Neuronal stem cell (in vitro differentiated cells): Measurements from ENCODE around the gene GPX2.

Experiments
- DNase-seq: peaks from one replicate; pipeline ENCODE4 v3.0.0-alpha.2; 2013; ENCODE audit warnings: low spot score
- H2AFZ ChIP-seq: one replicate; pipeline ENCODE4 v1.6.1; 2013; ENCODE audit warnings: mild to moderate bottlenecking, low read length, inconsistent platforms
- H2AK5ac ChIP-seq: 2 replicates; pipeline ENCODE4 v1.6.1; 2013; ENCODE audit warnings: low read depth, mild to moderate bottlenecking, inconsistent platforms, low read length, moderate library complexity, mixed read lengths
- H2BK120ac ChIP-seq: 2 replicates; pipeline ENCODE4 v1.6.1; 2013; ENCODE audit warnings: low read depth, mild to moderate bottlenecking, inconsistent platforms, low read length, moderate library complexity, mixed read lengths
- H2BK12ac ChIP-seq: one replicate; pipeline ENCODE4 v1.6.1; 2013; ENCODE audit warnings: low read length, inconsistent platforms
- H2BK15ac ChIP-seq: 2 replicates; pipeline ENCODE4 v1.6.1; 2013; ENCODE audit warnings: mild to moderate bottlenecking, low read length, inconsistent platforms, mixed read lengths
- H2BK5ac ChIP-seq: one replicate; pipeline ENCODE4 v1.6.1; 2013; ENCODE audit warnings: inconsistent platforms, mild to moderate bottlenecking, low read length, moderate library complexity
- H3K14ac ChIP-seq: one replicate; pipeline ENCODE4 v1.6.1; 2013; ENCODE audit warnings: low read length, inconsistent platforms
- H3K18ac ChIP-seq: 2 replicates; pipeline ENCODE4 v1.6.1; 2013; ENCODE audit warnings: low read length, inconsistent platforms
- H3K23ac ChIP-seq: 2 replicates; pipeline ENCODE4 v1.6.1; 2013; ENCODE audit warnings: low read depth, mild to moderate bottlenecking, mixed read lengths, low read length, inconsistent platforms; ENCODE audit not compliant: poor library complexity
- H3K27ac ChIP-seq: replicated peaks from 3 replicates; pipeline ENCODE4 v1.5.1; 2013; ENCODE audit warnings: low read length, inconsistent platforms
- H3K27me3 ChIP-seq, 3 experiments: 2 replicates each; pipeline ENCODE4 v1.6.1; 2013; ENCODE audit warnings: low read length in 3 of 3, mild to moderate bottlenecking in 2 of 3, inconsistent platforms in 1 of 3, low read depth in 1 of 3, mixed read lengths in 1 of 3, moderate library complexity in 1 of 3; ENCODE audit not compliant: control insufficient read depth in 3 of 3, insufficient read depth in 3 of 3
- H3K36me3 ChIP-seq, 2 donors: replicated peaks in 1 of 2; 2 replicates each; pipeline ENCODE4 v1.6.1; 2013; ENCODE audit warnings: low read length in 2 of 2; ENCODE audit not compliant: control insufficient read depth in 2 of 2, insufficient read depth in 2 of 2
- H3K4ac ChIP-seq: 2 replicates; pipeline ENCODE4 v1.6.1; 2013; ENCODE audit warnings: inconsistent platforms, mild to moderate bottlenecking, low read length, moderate library complexity
- H3K4me1 ChIP-seq, 2 donors: 1 replicate in 1 of 2; 2 replicates in 1 of 2; pipeline ENCODE4 v1.6.1; 2013; ENCODE audit warnings: low read length in 2 of 2, low read depth in 1 of 2; ENCODE audit not compliant: control insufficient read depth in 2 of 2, insufficient read depth in 1 of 2
- H3K4me2 ChIP-seq: one replicate; pipeline ENCODE4 v1.6.1; 2013; ENCODE audit warnings: mild to moderate bottlenecking, low read length, inconsistent platforms; ENCODE audit not compliant: insufficient read depth, poor library complexity, severe bottlenecking
- H3K4me3 ChIP-seq, 2 donors: 2 replicates each; pipeline ENCODE4 v1.5.1; 2013; ENCODE audit warnings: low read length in 2 of 2, mild to moderate bottlenecking in 2 of 2, inconsistent platforms in 1 of 2, moderate library complexity in 1 of 2
- H3K79me1 ChIP-seq: one replicate; pipeline ENCODE4 v1.6.1; 2013; ENCODE audit warnings: low read depth, mild to moderate bottlenecking, inconsistent platforms, low read length, moderate library complexity
- H3K9ac ChIP-seq: one replicate; pipeline ENCODE4 v1.6.1; 2013; ENCODE audit warnings: mild to moderate bottlenecking, low read depth, low read length, inconsistent platforms; ENCODE audit not compliant: poor library complexity
- H3K9me3 ChIP-seq, 2 donors: replicated peaks in 1 of 2; 2 replicates each; pipeline versions ENCODE3 to v1.6.1; 2013; ENCODE audit warnings: low read length in 2 of 2, mild to moderate bottlenecking in 2 of 2, inconsistent platforms in 1 of 2, low read depth in 1 of 2, mixed read lengths in 1 of 2, moderate library complexity in 1 of 2; ENCODE audit not compliant: control insufficient read depth in 2 of 2, insufficient read depth in 1 of 2
- H4K8ac ChIP-seq: one replicate; pipeline ENCODE4 v1.6.1; 2013; ENCODE audit warnings: low read depth, mild to moderate bottlenecking, inconsistent platforms, low read length, moderate library complexity
- H4K91ac ChIP-seq: one replicate; pipeline ENCODE4 v1.6.1; 2013; ENCODE audit warnings: low read length, low read depth, mild to moderate bottlenecking, inconsistent platforms; ENCODE audit not compliant: poor library complexity
- WGBS, 2 donors: extraction: QIAGEN DNeasy Blood & Tissue Kit; methylation state at CpG; one replicate each; pipeline ENCODE4 v1.1.7; 2013; ENCODE audit warnings: missing lambda C conversion rate in 2 of 2, mixed read lengths in 1 of 2; ENCODE audit not compliant: insufficient read length in 2 of 2, insufficient replicate concordance in 1 of 2; ENCODE audit errors: extremely low coverage in 2 of 2; 5-methylcytosine and 5-hydroxymethylcytosine counted together

GPX2 gene

DNA sequence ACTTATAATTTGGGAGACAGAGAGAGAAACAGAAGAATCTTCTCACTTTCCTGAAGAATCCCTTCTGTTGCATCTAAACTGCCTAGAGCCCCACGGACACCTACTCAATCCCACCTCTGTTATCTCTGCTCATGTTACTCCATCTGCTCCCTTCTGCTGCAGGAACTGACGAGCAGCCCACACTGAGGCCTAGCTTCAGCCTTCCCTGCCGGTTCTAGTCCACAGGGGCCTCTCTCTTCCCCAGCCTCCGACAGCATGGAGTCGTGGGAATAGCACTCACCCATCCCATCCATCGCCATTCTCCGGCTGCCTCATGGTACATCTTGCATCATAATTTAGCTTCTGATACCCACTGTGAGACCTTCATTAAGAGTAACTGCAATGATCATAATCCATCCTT, 25.6 kb upstream of the GPX2 start:
- peaks cover 0 to 8% (median 0%) of the 10 kb centered on the region in 3 experiments for H3K27me3 ChIP-seq
- no peaks in the 10 kb centered on the region for H3K9me3 ChIP-seq
- H3K36me3 ChIP-seq: no peaks in the 10 kb centered on the region
- no peak overlapping the region for H2BK5ac ChIP-seq
- H4K91ac ChIP-seq: no peak overlapping the region
- H2AFZ ChIP-seq: no peak overlapping the region
- no peak overlapping the region for H4K8ac ChIP-seq
- no peak overlapping the region for H3K14ac ChIP-seq
- no peak overlapping the region for H2BK120ac ChIP-seq
- H3K4ac ChIP-seq: no peak overlapping the region
- H3K18ac ChIP-seq: peak overlapping the region; percentile 50
- H3K23ac ChIP-seq: no peak overlapping the region
- H3K4me1 ChIP-seq: peaks cover 4 to 13% of the 10 kb centered on the region in 2 donors
- WGBS, 2 donors: no CpG with 5 or more reads among the region's 7 CpGs
- no peak overlapping the region for H2BK12ac ChIP-seq
- DNase-seq: no peak
- no peak overlapping the region for H3K9ac ChIP-seq
- no peak overlapping the region for H3K27ac ChIP-seq
- no peak overlapping the region for H3K4me3 ChIP-seq
- H2AK5ac ChIP-seq: no peak overlapping the region
- no peak overlapping the region for H2BK15ac ChIP-seq
- H3K79me1 ChIP-seq: no peaks in the 10 kb centered on the region
- no peak overlapping the region for H3K4me2 ChIP-seq

DNA sequence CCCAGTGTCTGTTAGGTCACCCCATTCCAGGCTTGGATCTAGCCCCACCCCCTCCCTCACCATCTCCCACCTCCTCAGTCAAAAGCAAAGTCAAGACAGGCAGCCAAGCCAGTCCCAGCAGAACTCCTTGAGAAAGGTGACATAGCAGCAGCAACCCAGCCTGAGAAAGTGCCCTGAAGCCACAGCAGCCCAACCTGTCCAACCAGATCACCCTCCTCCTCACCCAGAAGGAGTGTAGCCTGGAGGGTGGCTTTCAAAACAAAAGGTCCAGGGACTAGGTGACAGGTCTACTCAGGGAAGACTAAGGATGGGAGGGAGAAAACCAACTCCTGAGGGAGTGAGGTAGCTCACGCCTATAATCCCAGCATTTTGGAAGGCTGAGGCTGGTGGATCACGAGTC, 24.4 kb upstream of the GPX2 start:
- no CpG with 5 or more reads among the region's 2 CpGs for WGBS, 2 donors
- DNase-seq: no peak

DNA sequence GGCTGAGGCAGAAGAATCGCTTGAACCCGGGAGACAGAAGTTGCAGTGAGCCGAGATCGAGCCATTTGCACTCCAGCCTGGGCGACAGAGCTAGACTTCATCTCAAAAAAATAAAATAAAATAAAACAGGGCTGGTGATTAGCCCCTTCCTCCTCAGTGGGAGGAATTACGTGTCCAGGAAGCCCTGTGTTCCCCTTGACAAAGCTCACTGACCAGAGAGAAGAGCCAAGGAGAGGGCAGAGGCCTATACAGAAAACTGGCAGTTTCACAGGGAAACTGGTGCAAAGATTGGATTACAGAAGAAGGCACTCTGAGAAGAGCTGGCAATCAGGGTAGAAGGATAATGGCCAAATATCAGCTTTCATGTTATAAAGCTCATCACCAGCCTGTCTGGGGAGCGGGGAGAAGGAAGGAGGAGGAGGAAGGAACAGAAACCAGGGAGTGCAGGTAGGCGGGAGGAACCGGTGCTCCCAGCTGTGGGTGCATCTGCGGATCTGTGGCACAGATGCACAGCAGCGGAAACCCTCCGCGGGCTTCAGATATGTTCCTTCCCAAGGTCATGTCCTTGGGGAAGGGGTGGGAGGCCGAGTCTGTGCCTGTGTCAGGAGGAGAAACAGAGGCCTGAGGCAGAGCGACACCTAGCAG, 22.9 kb upstream of the GPX2 start:
- H3K9me3 ChIP-seq: no peaks in the 10 kb centered on the region
- no peak overlapping the region for H3K4ac ChIP-seq
- no peak overlapping the region for H3K14ac ChIP-seq
- H2BK120ac ChIP-seq: no peak overlapping the region
- H3K9ac ChIP-seq: no peak overlapping the region
- no peak overlapping the region for H3K18ac ChIP-seq
- H3K4me3 ChIP-seq: no peak overlapping the region
- H3K4me1 ChIP-seq: peaks cover 2 to 12% of the 10 kb centered on the region in 2 donors
- H2BK5ac ChIP-seq: no peak overlapping the region
- no peak overlapping the region for H2BK15ac ChIP-seq
- H4K91ac ChIP-seq: no peak overlapping the region
- H3K4me2 ChIP-seq: no peak overlapping the region
- no peak overlapping the region for H2BK12ac ChIP-seq
- no CpG with 5 or more reads among the region's 15 CpGs for WGBS, 2 donors
- H3K27ac ChIP-seq: no peak overlapping the region
- H4K8ac ChIP-seq: no peak overlapping the region
- H3K36me3 ChIP-seq: no peaks in the 10 kb centered on the region
- H2AFZ ChIP-seq: no peak overlapping the region
- no peak for DNase-seq
- no peaks in the 10 kb centered on the region for H3K79me1 ChIP-seq
- no peaks in the 10 kb centered on the region for H3K27me3 ChIP-seq
- no peak overlapping the region for H2AK5ac ChIP-seq
- no peak overlapping the region for H3K23ac ChIP-seq

More for the DNA sequence above, 24.4 kb upstream of the GPX2 start:
- Histone ChIP-seq H3K23ac (no peak overlapping the region), H2AFZ (no peak overlapping the region), H3K79me1 (no peaks in the 10 kb centered on the region), H2AK5ac (no peak overlapping the region), H2BK12ac (no peak overlapping the region), H3K4me1 (peaks cover 4 to 13% of the 10 kb centered on the region in 2 donors), H3K18ac (no peak overlapping the region), H3K9me3 (no peaks in the 10 kb centered on the region), H3K4me3 (no peak overlapping the region), H3K4ac (no peak overlapping the region), H3K4me2 (no peak overlapping the region), H4K91ac (no peak overlapping the region), H2BK5ac (no peak overlapping the region), H2BK120ac (no peak overlapping the region), H3K27me3 (peaks cover 0 to 4% (median 0%) of the 10 kb centered on the region in 3 experiments), H3K27ac (no peak overlapping the region), H3K9ac (no peak overlapping the region), H3K36me3 (no peaks in the 10 kb centered on the region), H2BK15ac (no peak overlapping the region), H4K8ac (no peak overlapping the region), H3K14ac (no peak overlapping the region)

- Histone ChIP-seq H3K18ac (no peak overlapping the region), H3K9me3 (no peaks in the 10 kb centered on the region), H3K36me3 (no peaks in the 10 kb centered on the region), H3K4ac (no peak overlapping the region), H2BK5ac (no peak overlapping the region), H3K9ac (no peak overlapping the region), H2AFZ (no peak overlapping the region), H3K4me1 (peaks cover 2 to 9% of the 10 kb centered on the region in 2 donors), H4K8ac (no peak overlapping the region), H2BK12ac (no peak overlapping the region), H2AK5ac (no peak overlapping the region), H3K14ac (no peak overlapping the region), H2BK120ac (no peak overlapping the region), H3K27me3 (no peaks in the 10 kb centered on the region), H4K91ac (no peak overlapping the region), H3K4me3 (no peak overlapping the region), H3K27ac (no peak overlapping the region), H3K23ac (no peak overlapping the region), H3K4me2 (no peak overlapping the region), H2BK15ac (no peak overlapping the region), H3K79me1 (no peaks in the 10 kb centered on the region)
- no CpG with 5 or more reads among the region's 1 CpG for WGBS, 2 donors
- DNase-seq: no peak
Measured at GRCh38 chr14:64963611-64964010, 21.1 kb upstream of the GPX2 start.
